Fibroblast of lung (primary cell): ENCODE data around the gene REEP5. TPM values are rescaled to one million over a fixed set of nuclear protein-coding genes. Genes with fewer than 3 reads are reported as not detected.
"Not testable (repeated sequence)": the region's sequence is repeated elsewhere in the genome, so short reads cannot be mapped to it uniquely, and the experiment has no call there.

Experiments
- DNase-seq, 2 donors: peaks; one replicate each; pipeline versions ENCODE4 v3.0.0 to v3.0.0-alpha.2; 2010; ENCODE audit warnings: low read depth in 2 of 2
- H2AFZ ChIP-seq: 2 replicates; pipeline ENCODE4 v1.5.1; 2012; ENCODE audit warnings: low read length, control low read depth, inconsistent platforms
- H3K27ac ChIP-seq: 2 replicates; pipeline ENCODE4 v1.5.1; 2011; ENCODE audit warnings: low read length, control low read depth; ENCODE audit not compliant: insufficient read depth
- H3K27me3 ChIP-seq: 2 replicates; pipeline ENCODE4 v1.5.1; 2011; ENCODE audit warnings: mild to moderate bottlenecking, low read length; ENCODE audit not compliant: control insufficient read depth, insufficient read depth
- H3K36me3 ChIP-seq: 2 replicates; pipeline ENCODE4 v1.5.1; 2011; ENCODE audit warnings: low read length; ENCODE audit not compliant: control insufficient read depth, insufficient read depth
- H3K4me1 ChIP-seq: 2 replicates; pipeline ENCODE4 v1.5.1; 2011; ENCODE audit warnings: low read length; ENCODE audit not compliant: control insufficient read depth, insufficient read depth; ENCODE audit errors: extremely low read depth
- H3K4me2 ChIP-seq: 2 replicates; pipeline ENCODE4 v1.5.1; 2011; ENCODE audit warnings: low read length, control low read depth; ENCODE audit not compliant: insufficient read depth; ENCODE audit errors: extremely low read depth
- H3K4me3 ChIP-seq, 4 experiments: fragments of 200-600 bp in 1 of 4; sonication (generic) in 1 of 4; replicated peaks in 1 of 4; 2 replicates each; pipeline ENCODE4 v1.5.1; 2011 to 2016; ENCODE audit warnings: low read length in 4 of 4, low read depth in 3 of 4, mild to moderate bottlenecking in 3 of 4, control low read depth in 2 of 4, inconsistent platforms in 1 of 4, mixed read lengths in 1 of 4; ENCODE audit not compliant: insufficient read depth in 1 of 4; ENCODE audit errors: control extremely low read depth in 1 of 4
- H3K79me2 ChIP-seq: 2 replicates; pipeline ENCODE4 v1.5.1; 2012; ENCODE audit warnings: mild to moderate bottlenecking, low read length, inconsistent platforms; ENCODE audit not compliant: control insufficient read depth, insufficient read depth
- H3K9ac ChIP-seq: 2 replicates; pipeline ENCODE4 v1.5.1; 2011; ENCODE audit warnings: mild to moderate bottlenecking, low read length, control low read depth; ENCODE audit not compliant: insufficient read depth
- H3K9me3 ChIP-seq: 2 replicates; pipeline ENCODE4 v1.5.1; 2012; ENCODE audit warnings: low read depth, low read length; ENCODE audit not compliant: control insufficient read depth, insufficient read depth
- H4K20me1 ChIP-seq: 2 replicates; pipeline ENCODE4 v1.5.1; 2011; ENCODE audit warnings: low read length; ENCODE audit not compliant: control insufficient read depth, insufficient read depth; ENCODE audit errors: extremely low read depth
- EZH2 ChIP-seq: IDR thresholded peaks from 2 replicates; pipeline ENCODE4 v1.5.1; 2012; ENCODE audit warnings: low read length, control low read depth, mild to moderate bottlenecking; ENCODE audit errors: missing control alignments
- polyA plus RNA-seq, 2 donors: library from polyadenylated mRNA; depleted of rRNA in 1 of 2; stranded (reverse) in 1 of 2; unstranded in 1 of 2; fragments of >200 nt; gene quantifications; 2 replicates each; pipeline ENCODE4 v1.2.1, GENCODE V29; 2011 to 2012; ENCODE audit warnings: missing spikeins in 1 of 2
- total RNA-seq: library from RNA; depleted of rRNA; stranded (reverse); fragments of >200 nt; gene quantifications from 2 replicates; pipeline ENCODE4 v1.2.1, GENCODE V29; 2014
- TF ChIP-seq, protein P1 (sequence below), 2 donors: IDR thresholded peaks in 1 of 2; conservative IDR thresholded peaks in 1 of 2; 1 replicate in 1 of 2; 2 replicates in 1 of 2; pipeline ENCODE4 v1.5.1; 2011 to 2012; ENCODE audit warnings: low read length in 2 of 2, control low read depth in 1 of 2, inconsistent platforms in 1 of 2, low read depth in 1 of 2, mild to moderate bottlenecking in 1 of 2

The REEP5 gene
- total and polyA plus RNA-seq, 2 donors (not counting 1 experiment from before 2014, with no cell fraction given), result 56.8 to 111 TPM

DNA sequence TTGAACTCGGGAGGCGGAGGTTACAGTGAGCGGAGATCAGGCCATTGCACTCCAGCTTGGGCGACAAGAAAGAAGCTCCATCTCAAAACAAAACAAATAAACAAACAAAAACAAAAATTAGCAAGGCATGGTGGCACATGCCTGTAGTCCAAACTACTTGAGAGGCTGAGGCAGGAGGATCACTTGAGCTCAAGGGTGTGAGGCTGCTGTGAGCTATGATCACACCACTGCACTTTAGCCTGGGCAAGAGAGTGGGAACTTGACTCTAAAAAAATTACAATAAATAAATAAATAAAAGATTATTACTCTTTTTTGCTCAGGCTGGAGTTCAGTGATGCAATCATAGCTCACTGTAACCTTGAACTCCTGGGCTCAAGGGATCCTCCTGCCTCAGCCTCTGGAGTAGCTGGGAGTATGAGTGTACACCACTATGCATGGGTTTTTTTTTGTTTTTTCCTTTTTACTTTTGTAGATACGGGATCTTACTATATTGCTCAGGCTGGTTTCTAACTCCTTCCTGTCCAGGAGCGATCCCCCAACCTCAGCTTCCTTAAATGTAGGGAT is 45.6 kb upstream of the REEP5 start:
- Histone ChIP-seq H3K9me3 (no peaks in the 10 kb centered on the region), H3K27ac (no peak overlapping the region), H3K4me3 (no peak overlapping the region), H3K9ac (no peak overlapping the region), H3K79me2 (no peaks in the 10 kb centered on the region), H3K27me3 (no peaks in the 10 kb centered on the region), H3K36me3 (no peaks in the 10 kb centered on the region), H4K20me1 (no peaks in the 10 kb centered on the region), H2AFZ (no peak overlapping the region), H3K4me1 (peaks cover 3% of the 10 kb centered on the region), H3K4me2 (no peak overlapping the region)
- DNase-seq, result no peak
- no peak for TF ChIP-seq EZH2
- TF ChIP-seq, protein P1, sequence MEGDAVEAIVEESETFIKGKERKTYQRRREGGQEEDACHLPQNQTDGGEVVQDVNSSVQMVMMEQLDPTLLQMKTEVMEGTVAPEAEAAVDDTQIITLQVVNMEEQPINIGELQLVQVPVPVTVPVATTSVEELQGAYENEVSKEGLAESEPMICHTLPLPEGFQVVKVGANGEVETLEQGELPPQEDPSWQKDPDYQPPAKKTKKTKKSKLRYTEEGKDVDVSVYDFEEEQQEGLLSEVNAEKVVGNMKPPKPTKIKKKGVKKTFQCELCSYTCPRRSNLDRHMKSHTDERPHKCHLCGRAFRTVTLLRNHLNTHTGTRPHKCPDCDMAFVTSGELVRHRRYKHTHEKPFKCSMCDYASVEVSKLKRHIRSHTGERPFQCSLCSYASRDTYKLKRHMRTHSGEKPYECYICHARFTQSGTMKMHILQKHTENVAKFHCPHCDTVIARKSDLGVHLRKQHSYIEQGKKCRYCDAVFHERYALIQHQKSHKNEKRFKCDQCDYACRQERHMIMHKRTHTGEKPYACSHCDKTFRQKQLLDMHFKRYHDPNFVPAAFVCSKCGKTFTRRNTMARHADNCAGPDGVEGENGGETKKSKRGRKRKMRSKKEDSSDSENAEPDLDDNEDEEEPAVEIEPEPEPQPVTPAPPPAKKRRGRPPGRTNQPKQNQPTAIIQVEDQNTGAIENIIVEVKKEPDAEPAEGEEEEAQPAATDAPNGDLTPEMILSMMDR (conservative IDR thresholded peaks at IDR 0.05 in 1 of 2, IDR thresholded peaks at IDR 0.05 in 1 of 2; ENCODE audit: low read depth in 1 of 2, low read length in 2 of 2), result no peak

DNA sequence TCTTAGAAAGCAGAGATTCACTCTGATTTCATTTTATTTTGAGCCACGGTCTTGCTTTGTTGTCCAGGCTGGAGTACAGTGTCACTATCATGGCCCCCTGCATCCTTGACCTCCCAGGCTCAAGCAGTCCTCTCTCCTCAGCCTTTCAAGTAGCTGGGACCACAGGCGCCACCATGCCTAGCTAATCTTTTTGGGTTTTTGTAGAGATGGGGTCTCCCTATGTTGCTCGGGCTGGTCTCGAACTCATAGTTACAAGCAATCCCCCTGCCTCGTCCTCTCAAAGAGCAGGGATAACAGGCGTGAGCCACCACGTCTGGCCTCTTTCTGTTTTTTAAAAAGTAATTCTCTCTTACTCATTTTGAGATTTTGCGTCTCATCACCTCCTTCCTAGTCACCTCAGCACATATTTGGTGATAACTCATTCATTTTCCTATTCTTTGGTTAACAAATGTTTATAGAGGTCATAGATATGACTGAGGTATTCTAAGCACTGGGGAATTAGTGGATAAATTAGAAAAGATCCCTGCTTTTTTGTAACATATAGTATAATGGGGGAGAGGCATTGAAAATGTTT is 43.8 kb upstream of the REEP5 start:
- no peak for DNase-seq
- Histone ChIP-seq H2AFZ (no peak overlapping the region), H3K27me3 (no peaks in the 10 kb centered on the region), H3K36me3 (no peaks in the 10 kb centered on the region), H3K4me1 (peaks cover 3% of the 10 kb centered on the region), H3K79me2 (no peaks in the 10 kb centered on the region), H4K20me1 (no peaks in the 10 kb centered on the region), H3K9me3 (no peaks in the 10 kb centered on the region), H3K4me3 (no peak overlapping the region), H3K9ac (no peak overlapping the region), H3K27ac (no peak overlapping the region), H3K4me2 (no peak overlapping the region)
- TF ChIP-seq, protein P1 (conservative IDR thresholded peaks at IDR 0.05 in 1 of 2, IDR thresholded peaks at IDR 0.05 in 1 of 2; ENCODE audit: low read depth in 1 of 2, low read length in 2 of 2), result no peak
- no peak for TF ChIP-seq EZH2

DNA sequence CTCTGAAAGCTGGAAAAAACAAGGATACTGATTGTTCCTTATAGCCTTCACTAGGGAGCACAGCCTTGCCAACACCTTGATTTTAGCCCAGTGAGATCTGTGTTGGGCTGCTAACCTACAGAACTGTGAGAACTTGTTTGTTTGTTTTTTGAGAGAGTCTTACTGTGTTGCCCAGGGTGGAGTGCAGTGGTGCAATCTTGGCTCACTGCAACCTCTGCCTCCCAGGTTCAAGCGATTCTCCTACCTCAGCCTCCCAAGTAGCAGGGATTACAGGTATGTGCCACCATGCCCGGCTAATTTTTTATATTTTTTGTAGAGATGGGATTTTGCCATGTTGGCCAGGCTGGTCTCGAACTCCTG is 41.3 kb upstream of the REEP5 start:
- H3K79me2 ChIP-seq, H3K36me3 ChIP-seq, H3K4me3 ChIP-seq, H3K9ac ChIP-seq, H3K4me1 ChIP-seq, H3K27me3 ChIP-seq, H3K9me3 ChIP-seq, DNase-seq, H2AFZ ChIP-seq, H4K20me1 ChIP-seq, H3K4me2 ChIP-seq, H3K27ac ChIP-seq: not testable (repeated sequence)
